Activated T-cell treated with anti-CD3 and anti-CD28 coated beads, Interleukin-2, amount 50 U/mL, for 24 hours (primary cell): Measurements from ENCODE around the gene S100B.
"Not testable (repeated sequence)": the region's sequence is repeated elsewhere in the genome, so short reads cannot be mapped to it uniquely, and the experiment has no call there.

Experiments
- DNase-seq: peaks from one replicate; pipeline ENCODE4 v3.0.0-alpha.2; 2020
- H3K27ac Mint-ChIP-seq: 2 replicates; pipeline ENCODE4 v1.8.0; 2020; ENCODE audit warnings: mild to moderate bottlenecking, mixed read lengths
- H3K27me3 Mint-ChIP-seq: 2 replicates; pipeline ENCODE4 v1.8.0; 2020; ENCODE audit warnings: mixed read lengths
- H3K36me3 Mint-ChIP-seq: 2 replicates; pipeline ENCODE4 v1.8.0; 2020; ENCODE audit warnings: low read depth, mixed read lengths
- H3K4me1 Mint-ChIP-seq: 2 replicates; pipeline ENCODE4 v1.8.0; 2020; ENCODE audit warnings: low read depth, mixed read lengths
- H3K4me3 Mint-ChIP-seq: 2 replicates; pipeline ENCODE4 v1.8.0; 2020; ENCODE audit warnings: mild to moderate bottlenecking, moderate library complexity, mixed read lengths
- H3K9me3 Mint-ChIP-seq: 2 replicates; pipeline ENCODE4 v1.8.0; 2020; ENCODE audit warnings: mixed read lengths

The S100B gene

DNA sequence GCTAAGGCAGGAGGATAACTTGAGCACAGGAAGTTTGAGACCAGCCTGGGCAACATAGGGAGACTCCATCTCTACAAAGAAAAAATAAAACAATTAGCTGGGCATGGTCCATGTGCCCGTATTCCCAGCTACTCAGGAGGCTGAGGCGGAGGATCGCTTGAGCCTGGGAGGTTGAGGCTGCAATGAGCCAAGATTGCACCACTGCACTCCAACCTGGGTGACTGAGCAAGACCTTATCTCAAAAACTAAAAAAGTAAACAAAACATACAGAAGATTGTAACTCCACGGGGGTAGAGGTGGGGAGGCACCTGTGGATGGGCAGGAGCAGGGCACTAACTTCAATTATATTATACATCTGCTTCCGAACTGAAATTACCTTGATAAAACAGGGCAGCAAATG lies 4.6 kb downstream of the S100B start:
- no peaks in the 10 kb centered on the region for H3K27me3 Mint-ChIP-seq
- H3K4me1 Mint-ChIP-seq = peaks cover 28% of the 10 kb centered on the region
- H3K27ac Mint-ChIP-seq = no peak overlapping the region
- no peak for DNase-seq
- H3K36me3 Mint-ChIP-seq = no peaks in the 10 kb centered on the region
- no peak overlapping the region for H3K4me3 Mint-ChIP-seq
- H3K9me3 Mint-ChIP-seq = no peaks in the 10 kb centered on the region

DNA sequence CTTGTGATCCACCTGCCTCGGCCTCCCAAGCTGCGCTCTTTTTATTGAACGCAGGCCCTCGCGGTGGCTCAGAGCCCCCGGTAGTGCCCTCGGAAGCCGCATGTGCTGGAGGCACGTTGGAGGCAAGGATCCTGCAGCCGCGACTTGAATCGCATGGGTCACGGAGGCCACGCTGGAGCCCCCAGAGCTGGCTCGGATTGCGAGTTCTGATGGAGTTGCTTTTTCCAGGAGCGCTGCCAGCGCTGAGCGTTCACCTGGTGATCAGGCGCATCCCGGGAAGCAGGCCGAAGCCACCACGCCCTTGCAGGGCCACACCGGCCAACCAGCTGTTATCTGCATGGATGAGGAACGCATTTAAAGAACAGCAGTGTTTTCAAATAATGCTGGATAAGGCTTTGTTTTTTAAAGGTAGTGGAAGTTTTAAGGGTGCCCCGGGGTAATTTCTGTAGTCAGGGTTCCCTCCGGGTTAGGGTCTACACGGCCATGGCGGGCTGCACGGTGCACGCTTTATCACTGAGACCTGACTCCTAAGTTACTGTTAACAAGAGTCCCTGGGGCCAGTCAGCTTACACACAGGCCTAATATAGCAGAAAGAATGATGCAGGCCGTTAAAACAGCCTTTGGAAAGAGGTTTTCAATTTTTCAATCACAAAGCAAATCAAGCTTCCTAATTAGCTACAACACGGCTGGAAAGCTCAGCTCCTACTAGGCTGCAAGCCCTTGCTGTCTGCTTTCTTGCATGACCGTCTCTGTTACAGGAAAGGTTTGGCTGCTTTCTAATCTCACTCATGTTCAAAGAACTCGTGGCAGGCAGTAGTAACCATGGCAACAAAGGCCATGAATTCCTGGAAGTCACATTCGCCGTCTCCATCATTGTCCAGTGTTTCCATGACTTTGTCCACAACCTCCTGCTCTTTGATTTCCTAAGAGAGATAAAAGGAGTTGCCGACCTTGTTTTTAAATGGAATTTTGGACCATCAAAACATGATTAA lies 6.0 kb downstream of the S100B start:
- Mint-ChIP-seq H3K27ac (no peak overlapping the region), H3K36me3 (no peaks in the 10 kb centered on the region), H3K4me1 (peaks cover 20% of the 10 kb centered on the region), H3K27me3 (no peaks in the 10 kb centered on the region), H3K4me3 (no peak overlapping the region), H3K9me3 (peaks cover 3% of the 10 kb centered on the region)
- DNase-seq = no peak

GRCh38 chr21:46597896-46598343 lies 7.0 kb downstream of the S100B start:
- Mint-ChIP-seq H3K4me1 (peaks cover 20% of the 10 kb centered on the region), H3K27me3 (no peaks in the 10 kb centered on the region), H3K9me3 (peaks cover 7% of the 10 kb centered on the region), H3K36me3 (no peaks in the 10 kb centered on the region), H3K27ac (no peak overlapping the region), H3K4me3 (no peak overlapping the region)
- no peak for DNase-seq

GRCh38 chr21:46597031-46597430 lies 7.9 kb downstream of the S100B start:
- Mint-ChIP-seq H3K4me1 (peaks cover 20% of the 10 kb centered on the region), H3K27me3 (no peaks in the 10 kb centered on the region), H3K4me3 (no peak overlapping the region), H3K9me3 (peaks cover 8% of the 10 kb centered on the region), H3K36me3 (no peaks in the 10 kb centered on the region), H3K27ac (no peak overlapping the region)
- DNase-seq = no peak

DNA sequence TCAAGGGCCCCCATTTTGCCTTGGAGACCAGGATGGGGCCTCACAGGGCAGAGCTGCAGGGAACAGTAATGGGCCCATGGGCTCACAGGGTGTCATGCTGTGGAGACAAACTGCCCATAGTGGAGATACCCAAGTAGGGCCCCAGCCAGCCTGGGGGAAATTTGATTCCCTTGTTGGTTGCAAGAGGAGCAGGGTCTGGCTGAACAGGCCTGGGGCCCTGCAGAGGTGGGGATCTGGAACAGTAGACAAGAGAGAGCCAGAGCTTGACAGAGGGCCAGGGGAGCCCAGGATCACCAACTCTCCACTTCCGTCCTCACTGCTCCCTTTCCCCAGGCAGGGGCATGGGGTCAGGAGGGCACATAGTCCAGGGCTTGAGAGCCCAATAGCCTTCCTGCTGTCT lies 8.7 kb downstream of the S100B start:
- DNase-seq = no peak
- no peaks in the 10 kb centered on the region for H3K27me3 Mint-ChIP-seq
- peaks cover 15% of the 10 kb centered on the region for H3K9me3 Mint-ChIP-seq
- H3K4me1 Mint-ChIP-seq = peaks cover 20% of the 10 kb centered on the region
- no peak overlapping the region for H3K27ac Mint-ChIP-seq
- no peaks in the 10 kb centered on the region for H3K36me3 Mint-ChIP-seq
- H3K4me3 Mint-ChIP-seq = no peak overlapping the region

DNA sequence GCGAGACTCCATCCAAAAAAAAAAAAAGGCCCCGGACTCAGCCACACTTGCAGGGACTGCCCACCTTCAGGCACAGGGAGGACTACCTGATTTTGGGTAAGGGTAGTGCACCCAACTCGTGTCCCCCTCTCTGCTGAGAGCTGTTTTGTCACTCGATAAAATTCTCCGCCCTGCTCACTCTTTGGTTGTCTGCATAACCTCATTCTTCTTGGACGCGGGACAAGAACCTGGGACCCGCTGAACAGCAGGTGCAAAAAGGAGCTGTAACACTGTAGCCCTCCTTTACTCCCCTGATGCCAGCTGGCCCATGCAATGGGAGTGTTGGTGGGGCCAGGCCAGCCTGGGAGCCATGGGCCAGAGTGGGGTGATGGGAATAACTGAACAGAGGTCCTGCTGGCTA lies 10.6 kb downstream of the S100B start:
- peaks cover 12% of the 10 kb centered on the region for H3K4me1 Mint-ChIP-seq
- DNase-seq = no peak
- peaks cover 29% of the 10 kb centered on the region for H3K9me3 Mint-ChIP-seq
- peaks cover 2% of the 10 kb centered on the region for H3K36me3 Mint-ChIP-seq
- no peak overlapping the region for H3K27ac Mint-ChIP-seq
- H3K4me3 Mint-ChIP-seq = no peak overlapping the region
- no peaks in the 10 kb centered on the region for H3K27me3 Mint-ChIP-seq

DNA sequence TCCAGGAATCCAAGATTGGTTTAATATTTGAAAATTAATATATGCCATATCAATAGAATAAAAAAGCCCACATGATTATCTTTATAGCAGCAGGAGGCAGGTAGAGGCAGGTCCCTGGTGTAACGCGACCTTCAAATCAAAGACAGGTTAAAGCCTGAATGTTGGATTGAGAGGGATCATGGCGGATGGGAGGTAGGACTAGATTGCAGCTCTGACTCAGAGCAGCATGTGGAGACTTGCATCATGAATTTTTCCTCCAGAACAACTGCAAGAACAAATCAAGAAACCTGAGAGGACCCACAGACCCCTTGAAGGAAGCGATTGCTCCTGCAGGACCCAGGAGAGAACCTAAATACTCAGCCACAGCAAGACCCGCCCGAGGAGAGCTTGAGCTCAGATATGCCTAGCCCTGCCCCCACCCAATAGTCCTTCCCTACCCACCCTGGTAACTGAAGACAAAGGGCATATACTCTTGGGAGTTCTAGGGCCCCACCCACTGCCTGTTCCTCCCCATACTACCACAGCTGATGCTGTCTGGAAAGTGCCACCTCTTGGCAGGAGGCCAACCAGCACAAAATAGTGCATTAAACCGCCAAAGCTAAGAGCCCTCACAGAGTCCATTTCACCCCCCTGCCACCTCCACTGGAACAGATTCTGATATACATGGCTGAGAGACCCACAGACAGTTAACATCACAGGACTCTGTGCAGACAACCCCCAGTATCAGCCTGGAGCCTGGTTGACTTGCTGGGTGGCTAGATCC lies 19.5 kb downstream of the S100B start:
- DNase-seq = no peak
- no peak overlapping the region for H3K27ac Mint-ChIP-seq
- H3K4me1 Mint-ChIP-seq = peaks cover 28% of the 10 kb centered on the region
- peaks cover 28% of the 10 kb centered on the region for H3K36me3 Mint-ChIP-seq
- H3K4me3 Mint-ChIP-seq = no peak overlapping the region
- peaks cover 42% of the 10 kb centered on the region for H3K9me3 Mint-ChIP-seq
- H3K27me3 Mint-ChIP-seq = no peaks in the 10 kb centered on the region

- H3K27me3 Mint-ChIP-seq = no peaks in the 10 kb centered on the region
- H3K4me3 Mint-ChIP-seq = no peak overlapping the region
- peaks cover 12% of the 10 kb centered on the region for H3K4me1 Mint-ChIP-seq
- DNase-seq = no peak
- H3K9me3 Mint-ChIP-seq = peaks cover 30% of the 10 kb centered on the region
- H3K27ac Mint-ChIP-seq = no peak overlapping the region
- peaks cover 45% of the 10 kb centered on the region for H3K36me3 Mint-ChIP-seq
These were observed 23.0 kb downstream of the S100B start for GRCh38 chr21:46581780-46582307.

- H3K27ac Mint-ChIP-seq, DNase-seq, H3K27me3 Mint-ChIP-seq, H3K4me3 Mint-ChIP-seq: not testable (repeated sequence)
- peaks cover 17% of the 10 kb centered on the region for H3K4me1 Mint-ChIP-seq
- peaks cover 23% of the 10 kb centered on the region for H3K9me3 Mint-ChIP-seq
- peaks cover 45% of the 10 kb centered on the region for H3K36me3 Mint-ChIP-seq
These were observed 25.5 kb downstream of the S100B start for GRCh38 chr21:46579394-46579793.

DNA sequence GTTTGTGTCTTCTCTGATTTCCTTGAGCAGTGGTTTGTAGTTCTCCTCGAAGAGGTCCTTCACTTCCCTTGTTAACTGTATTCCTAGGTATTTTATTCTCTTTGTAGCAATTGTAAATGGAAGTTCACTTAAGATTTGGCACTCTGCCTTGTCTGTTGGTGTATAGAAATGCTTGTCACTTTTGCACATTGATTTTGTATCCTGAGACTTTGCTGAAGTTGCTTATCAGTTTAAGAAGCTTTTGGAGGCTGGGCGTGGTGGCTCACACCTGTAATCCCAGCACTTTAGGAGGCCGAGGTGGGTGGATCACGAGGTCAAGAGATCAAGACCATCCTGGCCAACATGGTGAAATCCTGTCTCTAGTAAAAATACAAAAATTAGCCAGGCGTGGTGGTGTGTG lies 27.1 kb downstream of the S100B start:
- peaks cover 46% of the 10 kb centered on the region for H3K36me3 Mint-ChIP-seq
- H3K27ac Mint-ChIP-seq, H3K4me3 Mint-ChIP-seq, H3K27me3 Mint-ChIP-seq, DNase-seq: not testable (repeated sequence)
- peaks cover 21% of the 10 kb centered on the region for H3K9me3 Mint-ChIP-seq
- peaks cover 18% of the 10 kb centered on the region for H3K4me1 Mint-ChIP-seq

- H3K36me3 Mint-ChIP-seq = peaks cover 51% of the 10 kb centered on the region
- no peak overlapping the region for H3K4me3 Mint-ChIP-seq
- H3K4me1 Mint-ChIP-seq = peaks cover 30% of the 10 kb centered on the region
- no peaks in the 10 kb centered on the region for H3K27me3 Mint-ChIP-seq
- DNase-seq = no peak
- no peak overlapping the region for H3K27ac Mint-ChIP-seq
- peaks cover 13% of the 10 kb centered on the region for H3K9me3 Mint-ChIP-seq
These were observed 32.0 kb downstream of the S100B start for GRCh38 chr21:46572850-46573249.

- no peak overlapping the region for H3K4me3 Mint-ChIP-seq
- peaks cover 39% of the 10 kb centered on the region for H3K4me1 Mint-ChIP-seq
- H3K9me3 Mint-ChIP-seq = peaks cover 13% of the 10 kb centered on the region
- no peak overlapping the region for H3K27ac Mint-ChIP-seq
- H3K36me3 Mint-ChIP-seq = peaks cover 73% of the 10 kb centered on the region
- H3K27me3 Mint-ChIP-seq = no peaks in the 10 kb centered on the region
- no peak for DNase-seq
These were observed 34.3 kb downstream of the S100B start for GRCh38 chr21:46570631-46571030.

GRCh38 chr21:46570119-46570518 lies 34.8 kb downstream of the S100B start:
- no peak overlapping the region for H3K4me3 Mint-ChIP-seq
- no peak overlapping the region for H3K27ac Mint-ChIP-seq
- no peaks in the 10 kb centered on the region for H3K27me3 Mint-ChIP-seq
- H3K4me1 Mint-ChIP-seq = peaks cover 36% of the 10 kb centered on the region
- H3K36me3 Mint-ChIP-seq = peaks cover 78% of the 10 kb centered on the region
- no peak for DNase-seq
- peaks cover 13% of the 10 kb centered on the region for H3K9me3 Mint-ChIP-seq

DNA sequence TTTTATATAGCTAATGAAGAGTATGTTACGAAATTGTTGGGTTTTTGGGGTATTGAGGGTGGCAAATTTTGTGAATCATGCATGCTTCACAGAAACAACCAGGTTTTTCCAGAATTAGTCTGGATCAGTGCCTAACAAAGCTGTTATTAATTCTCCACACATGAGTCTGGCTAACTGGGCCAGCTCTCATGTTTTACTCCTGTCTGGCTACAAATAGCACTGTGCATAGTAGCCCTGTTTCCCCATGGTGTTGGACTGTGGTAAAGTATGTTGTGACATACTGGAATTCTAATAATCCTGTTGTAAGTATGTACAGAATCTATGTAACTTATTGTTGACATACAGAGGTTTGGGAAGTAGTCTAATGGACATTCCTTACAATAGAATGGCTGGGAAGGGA lies 35.8 kb downstream of the S100B start:
- H3K4me3 Mint-ChIP-seq = no peak overlapping the region
- H3K27me3 Mint-ChIP-seq = no peaks in the 10 kb centered on the region
- DNase-seq = no peak
- peaks cover 34% of the 10 kb centered on the region for H3K4me1 Mint-ChIP-seq
- no peak overlapping the region for H3K27ac Mint-ChIP-seq
- peaks cover 88% of the 10 kb centered on the region for H3K36me3 Mint-ChIP-seq
- H3K9me3 Mint-ChIP-seq = peaks cover 13% of the 10 kb centered on the region
